ENCODE results near the gene RAMP2.
A peak's percentile ranks its signal among the peaks of the same experiment; 100 is the strongest.

RAMP2 gene

GRCh38 chr17:42759982-42760651 lies 910 bp upstream of the RAMP2 start:
- CTCF ChIA-PET = interaction anchor here (0.5 to 7.0 kb wide), 8 partner anchors 8 to 181 kb away, joined by 3 to 112 read pairs (median 6); partner anchors contain the start of genes PLEKHH3 and PSMC3IP
- peaks cover 2% of the 10 kb centered on the region; the same call in 1 of the 2 replicates for H3K4me1 ChIP-seq (ENCODE audit: control insufficient read depth, insufficient read depth, low read length)
- H3K4me3 ChIP-seq (ENCODE audit: low read depth, low read length) = no peak overlapping the region
- no peaks in the 10 kb centered on the region for H3K36me3 ChIP-seq (ENCODE audit: control insufficient read depth in 2 of 2, insufficient read depth in 1 of 2, low read length in 2 of 2)
- 0 out of 2 replicates have a peak, but pooled peaks have one; percentile 33 for TF ChIP-seq MYNN (tag by site-specific recombination; IDR thresholded peaks at IDR 0.05; ENCODE audit: borderline replicate concordance)
- TF ChIP-seq, protein P1, sequence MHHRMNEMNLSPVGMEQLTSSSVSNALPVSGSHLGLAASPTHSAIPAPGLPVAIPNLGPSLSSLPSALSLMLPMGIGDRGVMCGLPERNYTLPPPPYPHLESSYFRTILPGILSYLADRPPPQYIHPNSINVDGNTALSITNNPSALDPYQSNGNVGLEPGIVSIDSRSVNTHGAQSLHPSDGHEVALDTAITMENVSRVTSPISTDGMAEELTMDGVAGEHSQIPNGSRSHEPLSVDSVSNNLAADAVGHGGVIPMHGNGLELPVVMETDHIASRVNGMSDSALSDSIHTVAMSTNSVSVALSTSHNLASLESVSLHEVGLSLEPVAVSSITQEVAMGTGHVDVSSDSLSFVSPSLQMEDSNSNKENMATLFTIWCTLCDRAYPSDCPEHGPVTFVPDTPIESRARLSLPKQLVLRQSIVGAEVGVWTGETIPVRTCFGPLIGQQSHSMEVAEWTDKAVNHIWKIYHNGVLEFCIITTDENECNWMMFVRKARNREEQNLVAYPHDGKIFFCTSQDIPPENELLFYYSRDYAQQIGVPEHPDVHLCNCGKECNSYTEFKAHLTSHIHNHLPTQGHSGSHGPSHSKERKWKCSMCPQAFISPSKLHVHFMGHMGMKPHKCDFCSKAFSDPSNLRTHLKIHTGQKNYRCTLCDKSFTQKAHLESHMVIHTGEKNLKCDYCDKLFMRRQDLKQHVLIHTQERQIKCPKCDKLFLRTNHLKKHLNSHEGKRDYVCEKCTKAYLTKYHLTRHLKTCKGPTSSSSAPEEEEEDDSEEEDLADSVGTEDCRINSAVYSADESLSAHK (tag by site-specific recombination; IDR thresholded peaks at IDR 0.05) = no peak
- TF ChIP-seq, protein P2, sequence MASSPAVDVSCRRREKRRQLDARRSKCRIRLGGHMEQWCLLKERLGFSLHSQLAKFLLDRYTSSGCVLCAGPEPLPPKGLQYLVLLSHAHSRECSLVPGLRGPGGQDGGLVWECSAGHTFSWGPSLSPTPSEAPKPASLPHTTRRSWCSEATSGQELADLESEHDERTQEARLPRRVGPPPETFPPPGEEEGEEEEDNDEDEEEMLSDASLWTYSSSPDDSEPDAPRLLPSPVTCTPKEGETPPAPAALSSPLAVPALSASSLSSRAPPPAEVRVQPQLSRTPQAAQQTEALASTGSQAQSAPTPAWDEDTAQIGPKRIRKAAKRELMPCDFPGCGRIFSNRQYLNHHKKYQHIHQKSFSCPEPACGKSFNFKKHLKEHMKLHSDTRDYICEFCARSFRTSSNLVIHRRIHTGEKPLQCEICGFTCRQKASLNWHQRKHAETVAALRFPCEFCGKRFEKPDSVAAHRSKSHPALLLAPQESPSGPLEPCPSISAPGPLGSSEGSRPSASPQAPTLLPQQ (tag by site-specific recombination; IDR thresholded peaks at IDR 0.05) = no peak
- H3K27ac ChIP-seq (ENCODE audit: extremely low read depth, low read depth, low read length) = no peak overlapping the region; the same call in 1 of the 2 replicates
- no peaks in the 10 kb centered on the region for H3K9me3 ChIP-seq (ENCODE audit: control insufficient read depth, insufficient read depth, low read depth, low read length)
- POLR2A ChIA-PET = interaction anchor here (0.5 to 2.2 kb wide), 4 partner anchors 13 to 1803 kb away, joined by 4 to 8 read pairs (median 6); partner anchors contain the start of genes PSMC3IP and VPS25

GRCh38 chr17:42761638-42762037 lies 611 bp downstream of the RAMP2 start:
- TF ChIP-seq ZNF335 (tag by site-specific recombination; conservative IDR thresholded peaks at IDR 0.05) = peak; percentile 14; the same call in 1 of the 2 replicates
- no peak for TF ChIP-seq KLF1 (tag by site-specific recombination; IDR thresholded peaks at IDR 0.05)
- H3K36me3 ChIP-seq (ENCODE audit: control insufficient read depth in 2 of 2, insufficient read depth in 1 of 2, low read length in 2 of 2) = no peaks in the 10 kb centered on the region
- no peak overlapping the region for H3K4me3 ChIP-seq (ENCODE audit: low read depth, low read length)
- ChIA-PET CTCF (interaction anchor here (0.6 to 7.0 kb wide), 14 partner anchors 9 to 1207 kb away, joined by 3 to 112 read pairs (median 4); partner anchors contain the start of gene PSMC3IP), POLR2A (interaction anchor here (1.7 kb wide), 1 partner anchor 12 kb away, joined by 5 read pairs; the partner anchor contains the start of gene VPS25)
- H3K4me1 ChIP-seq (ENCODE audit: control insufficient read depth, insufficient read depth, low read length) = peaks cover 2% of the 10 kb centered on the region; the same call in 1 of the 2 replicates
- no peaks in the 10 kb centered on the region for H3K9me3 ChIP-seq (ENCODE audit: control insufficient read depth, insufficient read depth, low read depth, low read length)
- no peak overlapping the region for H3K27ac ChIP-seq (ENCODE audit: extremely low read depth, low read depth, low read length)

DNA sequence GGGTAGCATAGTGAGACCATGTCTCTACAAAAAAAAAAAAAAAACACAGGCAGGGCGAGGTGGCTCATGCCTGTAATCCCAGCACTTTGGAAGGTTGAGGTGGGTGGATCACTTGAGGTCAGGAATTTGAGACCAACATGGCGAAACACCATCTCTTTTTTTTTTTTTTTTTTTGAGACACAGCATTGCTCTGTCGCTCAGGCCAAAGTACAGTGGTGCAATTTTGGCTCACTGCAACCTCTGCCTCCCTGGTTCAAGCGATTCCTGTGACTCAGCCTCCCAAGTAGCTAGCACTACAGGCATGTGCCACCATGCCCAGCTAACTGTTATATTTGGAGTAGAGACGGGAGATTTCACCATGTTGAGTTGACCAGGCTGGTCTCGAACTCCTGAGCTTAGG lies 5.1 kb downstream of the RAMP2 start:
- ChIA-PET CTCF (interaction anchor here (0.6 to 1.5 kb wide), 2 partner anchors 15 to 218 kb away, joined by 4 to 5 read pairs; no protein-coding TSS in a partner anchor), POLR2A (interaction anchor here (0.6 to 1.7 kb wide), 3 partner anchors 15 to 70 kb away, joined by 3 to 4 read pairs (median 3); partner anchors contain the start of gene WNK4)
- Histone ChIP-seq H3K4me3 (ENCODE audit: low read depth, low read length) (no peak overlapping the region), H3K27ac (ENCODE audit: extremely low read depth, low read depth, low read length) (no peak overlapping the region), H3K4me1 (ENCODE audit: control insufficient read depth, insufficient read depth, low read length) (no peaks in the 10 kb centered on the region; the same call in 1 of the 2 replicates), H3K9me3 (ENCODE audit: control insufficient read depth, insufficient read depth, low read depth, low read length) (no peaks in the 10 kb centered on the region), H3K36me3 (ENCODE audit: control insufficient read depth in 2 of 2, insufficient read depth in 1 of 2, low read length in 2 of 2) (no peaks in the 10 kb centered on the region; a peak in 1 of 3 replicates)
- TF ChIP-seq ZNF174 (tag by site-specific recombination; IDR thresholded peaks at IDR 0.05) = no peak
- no peak for TF ChIP-seq ZNF23 (tag by site-specific recombination; IDR thresholded peaks at IDR 0.05; ENCODE audit: borderline replicate concordance)
- TF ChIP-seq BCL11A (tag by site-specific recombination; IDR thresholded peaks at IDR 0.05; ENCODE audit: low read depth) = no peak
- no peak for TF ChIP-seq ZNF404 (tag by site-specific recombination; IDR thresholded peaks at IDR 0.05)

GRCh38 chr17:42767512-42767911 lies 6.5 kb downstream of the RAMP2 start:
- no peak overlapping the region for H3K27ac ChIP-seq (ENCODE audit: extremely low read depth, low read depth, low read length)
- ChIA-PET POLR2A (interaction anchor here (0.6 to 1.7 kb wide), 3 partner anchors 13 to 78 kb away, joined by 3 to 5 read pairs (median 4); partner anchors contain the start of genes BECN1 and WNK4), CTCF (interaction anchor here (0.6 to 0.9 kb wide), 2 partner anchors 21 to 87 kb away, joined by 3 read pairs; no protein-coding TSS in a partner anchor)
- no peaks in the 10 kb centered on the region for H3K4me1 ChIP-seq (ENCODE audit: control insufficient read depth, insufficient read depth, low read length)
- no peaks in the 10 kb centered on the region for H3K9me3 ChIP-seq (ENCODE audit: control insufficient read depth, insufficient read depth, low read depth, low read length)
- no peaks in the 10 kb centered on the region; a peak in 1 of 3 replicates for H3K36me3 ChIP-seq (ENCODE audit: control insufficient read depth in 2 of 2, insufficient read depth in 1 of 2, low read length in 2 of 2)
- no peak overlapping the region for H3K4me3 ChIP-seq (ENCODE audit: low read depth, low read length)
- TF ChIP-seq ZNF394 (tag by site-specific recombination; IDR thresholded peaks at IDR 0.05; ENCODE audit: borderline replicate concordance) (no peak), GLIS1 (tag by site-specific recombination; IDR thresholded peaks at IDR 0.05) (no peak), KLF16 (tag by site-specific recombination; IDR thresholded peaks at IDR 0.05) (no peak), KLF7 (tag by site-specific recombination; IDR thresholded peaks at IDR 0.05; ENCODE audit: borderline replicate concordance) (no peak), MZF1 (tag by site-specific recombination; IDR thresholded peaks at IDR 0.05; ENCODE audit: borderline replicate concordance) (no peak), ZNF169 (tag by site-specific recombination; IDR thresholded peaks at IDR 0.05) (no peak), ZNF785 (tag by site-specific recombination; IDR thresholded peaks at IDR 0.05) (no peak), ZFP69B (tag by site-specific recombination; IDR thresholded peaks at IDR 0.05) (no peak), SP3 (tag by site-specific recombination; IDR thresholded peaks at IDR 0.05) (no peak), ZNF707 (tag by site-specific recombination; IDR thresholded peaks at IDR 0.05) (no peak), ZSCAN5A (tag by site-specific recombination; IDR thresholded peaks at IDR 0.05) (no peak)

Measured in HEK293 (cell line).